Adipocyte (in vitro differentiated cells): Measurements from ENCODE around the gene ZNF524.

Experiments
- DNase-seq: peaks from one replicate; pipeline ENCODE4 v3.0.0-alpha.2; 2015; ENCODE audit warnings: low read depth
- H3K27me3 ChIP-seq: replicated peaks from 2 replicates; pipeline ENCODE4 v1.7.0; 2013; ENCODE audit warnings: mild to moderate bottlenecking, low read length, moderate library complexity; ENCODE audit not compliant: control insufficient read depth, insufficient read depth
- H3K36me3 ChIP-seq: 2 replicates; pipeline ENCODE4 v1.7.0; 2013; ENCODE audit warnings: low read length, mild to moderate bottlenecking, moderate library complexity; ENCODE audit not compliant: control insufficient read depth, insufficient read depth, severe bottlenecking
- H3K4me1 ChIP-seq: 2 replicates; pipeline ENCODE4 v1.7.0; 2013; ENCODE audit warnings: mild to moderate bottlenecking, low read length, moderate library complexity; ENCODE audit not compliant: control insufficient read depth, insufficient read depth
- H3K4me3 ChIP-seq: 2 replicates; pipeline ENCODE4 v1.7.0; 2013; ENCODE audit warnings: mild to moderate bottlenecking, low read length, moderate library complexity
- H3K9ac ChIP-seq: 2 replicates; pipeline ENCODE4 v1.7.0; 2013; ENCODE audit warnings: mild to moderate bottlenecking, low read length, moderate library complexity
- H3K9me3 ChIP-seq: 2 replicates; pipeline ENCODE4 v1.7.0; 2013; ENCODE audit warnings: mild to moderate bottlenecking, low read length, moderate library complexity; ENCODE audit not compliant: control insufficient read depth

The ZNF524 gene

GRCh38 chr19:55605207-55605636 lies 5.1 kb downstream of the ZNF524 start:
- H3K9me3 ChIP-seq = no peaks in the 10 kb centered on the region
- peak; percentile 99 for DNase-seq
- H3K27me3 ChIP-seq = no peaks in the 10 kb centered on the region
- H3K36me3 ChIP-seq = peaks cover 8% of the 10 kb centered on the region
- peaks cover 21% of the 10 kb centered on the region for H3K4me1 ChIP-seq
- peak overlapping the region; percentile 99 for H3K9ac ChIP-seq
- H3K4me3 ChIP-seq = peak overlapping the region; percentile 99

- Histone ChIP-seq H3K4me1 (peaks cover 19% of the 10 kb centered on the region), H3K9me3 (no peaks in the 10 kb centered on the region), H3K27me3 (no peaks in the 10 kb centered on the region), H3K4me3 (peak within 1 kb of the TSS; percentile 99), H3K9ac (peak within 1 kb of the TSS; percentile 99), H3K36me3 (peaks cover 8% of the 10 kb centered on the region)
- peak; percentile 94 for DNase-seq
These were observed 5.8 kb downstream of the ZNF524 start, which contains the start of gene ZNF865 for GRCh38 chr19:55605637-55606470. Gene ZNF865 (plus strand): TSS chr19:55605647. CDS start chr19:55613619, 7,972 bp downstream.

GRCh38 chr19:55606471-55606787 lies 6.3 kb downstream of the ZNF524 start:
- no peaks in the 10 kb centered on the region for H3K9me3 ChIP-seq
- no peak for DNase-seq
- H3K4me1 ChIP-seq = peaks cover 13% of the 10 kb centered on the region
- peak overlapping the region; percentile 99 for H3K9ac ChIP-seq
- H3K4me3 ChIP-seq = peak overlapping the region; percentile 99
- no peaks in the 10 kb centered on the region for H3K27me3 ChIP-seq
- H3K36me3 ChIP-seq = peaks cover 8% of the 10 kb centered on the region

GRCh38 chr19:55606817-55607216 lies 6.7 kb downstream of the ZNF524 start:
- H3K9ac ChIP-seq = peak overlapping the region; percentile 99
- DNase-seq = no peak
- H3K4me3 ChIP-seq = peak overlapping the region; percentile 99
- H3K27me3 ChIP-seq = no peaks in the 10 kb centered on the region
- peaks cover 8% of the 10 kb centered on the region for H3K36me3 ChIP-seq
- no peaks in the 10 kb centered on the region for H3K9me3 ChIP-seq
- H3K4me1 ChIP-seq = peaks cover 13% of the 10 kb centered on the region

GRCh38 chr19:55609326-55609725 lies 9.2 kb downstream of the ZNF524 start:
- no peaks in the 10 kb centered on the region for H3K27me3 ChIP-seq
- peaks cover 12% of the 10 kb centered on the region for H3K4me1 ChIP-seq
- no peak for DNase-seq
- H3K9me3 ChIP-seq = no peaks in the 10 kb centered on the region
- H3K9ac ChIP-seq = no peak overlapping the region
- no peak overlapping the region for H3K4me3 ChIP-seq
- peaks cover 8% of the 10 kb centered on the region for H3K36me3 ChIP-seq

- no peak for DNase-seq
- peaks cover 4% of the 10 kb centered on the region for H3K4me1 ChIP-seq
- H3K27me3 ChIP-seq = no peaks in the 10 kb centered on the region
- peaks cover 18% of the 10 kb centered on the region for H3K36me3 ChIP-seq
- H3K9me3 ChIP-seq = no peaks in the 10 kb centered on the region
- no peak overlapping the region for H3K4me3 ChIP-seq
- no peak overlapping the region for H3K9ac ChIP-seq
These were observed 11.4 kb downstream of the ZNF524 start for GRCh38 chr19:55611300-55611982.

GRCh38 chr19:55611983-55612645 lies 12.0 kb downstream of the ZNF524 start:
- H3K36me3 ChIP-seq = peaks cover 21% of the 10 kb centered on the region
- no peaks in the 10 kb centered on the region for H3K27me3 ChIP-seq
- no peaks in the 10 kb centered on the region for H3K4me1 ChIP-seq
- no peak for DNase-seq
- no peak overlapping the region for H3K4me3 ChIP-seq
- H3K9ac ChIP-seq = no peak overlapping the region
- no peaks in the 10 kb centered on the region for H3K9me3 ChIP-seq

- no peak for DNase-seq
- Histone ChIP-seq H3K9ac (no peak overlapping the region), H3K4me1 (peaks cover under 1% of the 10 kb centered on the region), H3K27me3 (no peaks in the 10 kb centered on the region), H3K36me3 (peaks cover 26% of the 10 kb centered on the region), H3K9me3 (no peaks in the 10 kb centered on the region), H3K4me3 (no peak overlapping the region)
These were observed 13.3 kb downstream of the ZNF524 start for GRCh38 chr19:55613396-55613795.

GRCh38 chr19:55613930-55614710 lies 14.0 kb downstream of the ZNF524 start:
- peaks cover 26% of the 10 kb centered on the region for H3K36me3 ChIP-seq

GRCh38 chr19:55614711-55615542 lies 14.8 kb downstream of the ZNF524 start:
- no peak overlapping the region for H3K9ac ChIP-seq
- H3K27me3 ChIP-seq = no peaks in the 10 kb centered on the region
- no peaks in the 10 kb centered on the region for H3K9me3 ChIP-seq
- H3K4me3 ChIP-seq = no peak overlapping the region
- H3K36me3 ChIP-seq = peaks cover 20% of the 10 kb centered on the region
- H3K4me1 ChIP-seq = peaks cover 15% of the 10 kb centered on the region
- no peak for DNase-seq

More at GRCh38 chr19:55613930-55614710, 14.0 kb downstream of the ZNF524 start:
- H3K27me3 ChIP-seq = no peaks in the 10 kb centered on the region
- peaks cover 7% of the 10 kb centered on the region for H3K4me1 ChIP-seq
- H3K4me3 ChIP-seq = no peak overlapping the region
- no peak for DNase-seq
- no peak overlapping the region for H3K9ac ChIP-seq
- H3K9me3 ChIP-seq = no peaks in the 10 kb centered on the region
